Bronchial epithelial cell (primary cell): ENCODE results near the gene NTSR1. TPM values are rescaled to one million over a fixed set of nuclear protein-coding genes. Genes with fewer than 3 reads are reported as not detected.

Source experiments
- DNase-seq: peaks from one replicate; pipeline ENCODE4 v3.0.0-alpha.2; 2010; ENCODE audit warnings: low read depth
- FAIRE-seq: peaks from 2 replicates; lab custom pipeline; 2011; peaks lifted over from hg19 to GRCh38; lab: Jason Lieb, UNC
- H3K27me3 ChIP-seq: 2 replicates; pipeline ENCODE4 v1.5.1; 2011; ENCODE audit warnings: low read length; ENCODE audit not compliant: control insufficient read depth, insufficient read depth
- H3K36me3 ChIP-seq: 2 replicates; pipeline ENCODE4 v1.5.1; 2011; ENCODE audit warnings: low read length; ENCODE audit not compliant: control insufficient read depth, insufficient read depth
- H3K4me3 ChIP-seq: 2 replicates; pipeline ENCODE4 v1.5.1; 2011; ENCODE audit warnings: mild to moderate bottlenecking, low read depth, low read length, control low read depth
- CTCF ChIP-seq: IDR thresholded peaks from 2 replicates; pipeline ENCODE4 v1.5.1; 2011; ENCODE audit warnings: mild to moderate bottlenecking, moderate library complexity, low read length, control low read depth, inconsistent platforms; ENCODE audit not compliant: insufficient read depth, severe bottlenecking
- total RNA-seq: library from RNA; depleted of rRNA; stranded (reverse); fragments of >200 nt; gene quantifications from 2 replicates; pipeline ENCODE4 v1.2.1, GENCODE V29; 2014

The NTSR1 gene
- total RNA-seq, 1 donor from 2014 or later = not detected

DNA sequence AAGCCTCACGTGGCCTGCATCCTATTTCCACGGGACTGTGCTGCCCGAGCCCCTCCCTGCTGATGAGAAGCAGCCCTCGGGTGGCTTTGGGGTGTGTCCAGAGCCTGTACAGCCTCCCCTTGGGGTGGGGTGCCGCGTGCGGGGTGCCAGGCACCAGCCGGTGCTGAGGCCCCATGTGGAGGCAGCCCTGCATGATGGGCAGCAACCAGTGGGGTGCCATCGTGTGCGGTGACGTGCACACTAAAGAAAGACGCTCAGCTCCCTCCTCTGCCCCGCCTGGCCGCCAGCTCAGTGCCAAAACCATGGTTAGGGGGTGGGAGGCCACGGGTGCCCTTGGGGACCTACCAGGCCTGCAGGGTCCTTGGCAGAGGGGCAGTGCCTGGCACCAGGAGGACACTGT is 26.2 kb downstream of the NTSR1 start:
- DNase-seq = no peak
- no peak overlapping the region for H3K4me3 ChIP-seq
- H3K36me3 ChIP-seq = no peaks in the 10 kb centered on the region
- no peak for TF ChIP-seq CTCF
- peaks cover 26% of the 10 kb centered on the region for H3K27me3 ChIP-seq
- no peak for FAIRE-seq

- Histone ChIP-seq H3K4me3 (no peak overlapping the region), H3K36me3 (no peaks in the 10 kb centered on the region), H3K27me3 (peaks cover 26% of the 10 kb centered on the region)
- FAIRE-seq (no peak), DNase-seq (no peak)
- TF ChIP-seq CTCF = no peak
Measured at GRCh38 chr20:62735331-62735821, 26.7 kb downstream of the NTSR1 start.

DNA sequence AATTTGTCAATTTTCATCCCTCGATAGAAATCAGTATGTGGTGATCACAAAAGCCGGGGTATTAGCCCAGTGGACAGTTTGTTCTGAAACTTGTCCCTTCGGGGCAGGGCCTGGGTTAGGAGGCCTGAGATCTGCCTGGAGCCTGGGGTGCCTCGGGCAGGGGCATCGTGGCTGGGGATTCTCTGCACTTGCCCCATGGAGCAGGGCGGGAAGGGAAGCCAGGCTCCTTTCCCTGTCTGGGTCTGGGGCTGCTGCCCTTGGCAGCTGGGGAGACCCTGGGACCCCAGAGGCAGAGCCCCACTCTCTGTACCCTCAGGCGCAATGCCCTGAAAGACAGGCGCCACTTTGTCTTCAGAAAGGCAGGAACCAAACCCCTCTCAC is 27.4 kb downstream of the NTSR1 start:
- no peak for DNase-seq
- peaks cover 25% of the 10 kb centered on the region for H3K27me3 ChIP-seq

DNA sequence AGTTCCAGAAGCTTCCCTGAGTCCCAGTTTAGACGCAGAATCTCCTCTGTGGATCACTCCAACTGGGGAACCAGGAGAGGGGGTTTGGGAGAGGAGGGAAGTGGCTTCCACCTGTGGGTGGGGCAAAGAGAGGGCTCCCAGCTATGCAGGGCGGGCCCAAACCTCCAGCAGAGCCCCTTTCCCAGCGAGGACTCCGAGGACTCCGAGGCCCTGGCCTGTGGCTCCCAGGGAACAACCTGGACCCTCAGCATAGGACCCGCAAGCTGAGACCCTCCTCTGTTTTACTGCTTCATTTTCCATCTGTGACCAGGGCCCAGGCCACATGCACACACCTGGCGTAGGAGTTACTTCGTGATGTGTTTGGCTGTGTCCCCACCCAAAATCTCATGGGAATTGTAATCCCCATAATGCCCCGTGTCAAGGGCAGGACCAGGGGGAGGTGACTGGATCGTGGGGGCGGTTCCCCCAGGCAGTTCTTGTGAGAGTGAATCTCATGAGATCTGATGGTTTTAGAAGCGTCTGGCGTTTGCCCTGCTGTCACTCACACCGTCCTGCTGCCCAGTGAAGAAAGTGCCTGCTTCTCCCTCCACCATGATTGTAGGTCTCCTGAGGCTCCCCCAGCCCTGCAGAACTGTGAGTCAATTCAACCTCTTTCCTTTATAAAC is 27.9 kb downstream of the NTSR1 start:
- FAIRE-seq (no peak), DNase-seq (no peak)
- H3K36me3 ChIP-seq = no peaks in the 10 kb centered on the region
- no peak overlapping the region for H3K4me3 ChIP-seq
- H3K27me3 ChIP-seq = peaks cover 25% of the 10 kb centered on the region
- no peak for TF ChIP-seq CTCF

More for the DNA sequence above, 27.4 kb downstream of the NTSR1 start:
- Histone ChIP-seq H3K36me3 (no peaks in the 10 kb centered on the region), H3K4me3 (no peak overlapping the region)
- TF ChIP-seq CTCF = no peak
- no peak for FAIRE-seq

DNA sequence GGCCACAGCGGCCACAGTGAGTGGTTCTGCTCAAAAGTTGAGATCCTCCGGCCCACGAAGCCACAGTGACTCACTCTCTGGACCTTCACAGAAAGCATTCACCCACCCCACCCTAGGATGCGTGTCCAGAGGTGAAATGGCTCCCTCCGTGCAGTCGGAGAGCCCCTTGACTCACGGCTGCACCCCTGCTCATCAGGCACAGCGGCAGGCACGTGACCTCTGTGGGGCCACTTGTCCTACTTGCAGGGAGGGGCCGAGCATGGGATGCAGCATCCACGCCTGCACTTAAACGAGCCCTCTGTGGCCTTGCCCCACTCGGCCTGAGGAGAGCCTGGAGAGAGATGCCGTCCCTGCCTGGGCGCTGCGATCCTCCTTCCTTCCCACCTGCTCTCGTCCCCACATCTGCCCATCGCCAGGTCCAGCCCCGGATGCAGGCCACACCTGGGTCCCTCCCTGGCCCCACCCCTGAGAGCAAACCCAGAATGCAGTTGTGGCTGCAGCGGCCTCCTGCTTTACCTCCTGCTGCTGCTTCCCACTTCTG is 28.7 kb downstream of the NTSR1 start:
- DNase-seq = no peak
- FAIRE-seq = no peak
- no peak for TF ChIP-seq CTCF
- Histone ChIP-seq H3K4me3 (no peak overlapping the region), H3K36me3 (no peaks in the 10 kb centered on the region), H3K27me3 (peaks cover 25% of the 10 kb centered on the region)
